Activated naive CD8-positive, alpha-beta T cell treated with anti-CD3 and anti-CD28 coated beads, Interleukin-2, amount 10 ng/mL, durations not matched to agents 7 days and 5 days (primary cell): ENCODE data around the gene MACROD2. TPM values are rescaled to one million over a fixed set of nuclear protein-coding genes. Genes with fewer than 3 reads are reported as not detected.
"Not testable (repeated sequence)": the region's sequence is repeated elsewhere in the genome, so short reads cannot be mapped to it uniquely, and the experiment has no call there.

Experiments
- ATAC-seq: fragments of 150-1000 bp; cut with Tn5 transposase; one replicate; pipeline ENCODE4 v1.10.0; 2021; ENCODE audit warnings: low read depth, moderate library complexity
- POLR2A ChIA-PET: fragments of 350-600 bp; sonication (Branson Sonifier 250); formaldehyde crosslinking; loops from one replicate; lab custom pipeline; 2021; ENCODE audit warnings: antibody characterized with exemption; lab: Charles Lee
- DNase-seq: peaks from one replicate; pipeline ENCODE4 v3.0.0; 2021
- H3K27ac Mint-ChIP-seq: one replicate; pipeline ENCODE4 v1.8.0; 2022; ENCODE audit warnings: mild to moderate bottlenecking, mixed read lengths
- H3K27me3 Mint-ChIP-seq: one replicate; pipeline ENCODE4 v1.8.0; 2022; ENCODE audit warnings: mild to moderate bottlenecking, moderate library complexity, mixed read lengths
- H3K36me3 Mint-ChIP-seq: one replicate; pipeline ENCODE4 v1.8.0; 2021; ENCODE audit warnings: mild to moderate bottlenecking, mixed read lengths
- H3K4me1 Mint-ChIP-seq: one replicate; pipeline ENCODE4 v1.8.0; 2021; ENCODE audit warnings: mixed read lengths
- H3K4me3 Mint-ChIP-seq: one replicate; pipeline ENCODE4 v1.8.0; 2022; ENCODE audit warnings: mild to moderate bottlenecking, moderate library complexity, mixed read lengths
- H3K9me3 Mint-ChIP-seq: one replicate; pipeline ENCODE4 v1.8.0; 2021; ENCODE audit warnings: mixed read lengths
- total RNA-seq, 2 experiments: library from RNA; stranded (reverse); gene quantifications; one replicate each; pipeline ENCODE4 v1.2.3, GENCODE V29; 2021

MACROD2 gene
- total RNA-seq, 2 experiments from 2014 or later: not detected

- Mint-ChIP-seq H3K4me3 (no peak overlapping the region), H3K36me3 (no peaks in the 10 kb centered on the region), H3K27me3 (no peaks in the 10 kb centered on the region), H3K27ac (no peak overlapping the region), H3K4me1 (peaks cover 7% of the 10 kb centered on the region), H3K9me3 (peaks cover 2% of the 10 kb centered on the region)
- no peak for ATAC-seq
- DNase-seq: no peak
- POLR2A ChIA-PET: no interaction called here
Observed at GRCh38 chr20:15166744-15167143, 1171.4 kb downstream of the MACROD2 start.

GRCh38 chr20:15171016-15171415, 1175.7 kb downstream of the MACROD2 start:
- Mint-ChIP-seq H3K27ac (no peak overlapping the region), H3K36me3 (no peaks in the 10 kb centered on the region), H3K4me1 (no peaks in the 10 kb centered on the region), H3K4me3 (no peak overlapping the region), H3K27me3 (no peaks in the 10 kb centered on the region), H3K9me3 (peaks cover 2% of the 10 kb centered on the region)
- POLR2A ChIA-PET: no interaction called here
- ATAC-seq (no peak), DNase-seq (no peak)

- POLR2A ChIA-PET: no interaction called here
- H3K36me3 Mint-ChIP-seq: no peaks in the 10 kb centered on the region
- H3K27me3 Mint-ChIP-seq: no peaks in the 10 kb centered on the region
- no peaks in the 10 kb centered on the region for H3K9me3 Mint-ChIP-seq
- DNase-seq: no peak
- H3K4me3 Mint-ChIP-seq: no peak overlapping the region
- no peak overlapping the region for H3K27ac Mint-ChIP-seq
- no peak for ATAC-seq
- H3K4me1 Mint-ChIP-seq: no peaks in the 10 kb centered on the region
Observed at GRCh38 chr20:15176929-15177328, 1181.6 kb downstream of the MACROD2 start.

GRCh38 chr20:15178581-15178980, 1183.3 kb downstream of the MACROD2 start:
- no peak for DNase-seq
- no peak overlapping the region for H3K27ac Mint-ChIP-seq
- no peak overlapping the region for H3K4me3 Mint-ChIP-seq
- no peaks in the 10 kb centered on the region for H3K27me3 Mint-ChIP-seq
- no peaks in the 10 kb centered on the region for H3K9me3 Mint-ChIP-seq
- no peaks in the 10 kb centered on the region for H3K36me3 Mint-ChIP-seq
- no peaks in the 10 kb centered on the region for H3K4me1 Mint-ChIP-seq
- POLR2A ChIA-PET: no interaction called here
- ATAC-seq: no peak

GRCh38 chr20:15179381-15179780, 1184.1 kb downstream of the MACROD2 start:
- no peak for ATAC-seq
- POLR2A ChIA-PET: no interaction called here
- Mint-ChIP-seq H3K36me3 (no peaks in the 10 kb centered on the region), H3K4me3 (no peak overlapping the region), H3K27ac (no peak overlapping the region), H3K27me3 (no peaks in the 10 kb centered on the region), H3K4me1 (no peaks in the 10 kb centered on the region), H3K9me3 (no peaks in the 10 kb centered on the region)
- no peak for DNase-seq

- H3K27ac Mint-ChIP-seq: no peak overlapping the region
- H3K4me3 Mint-ChIP-seq: no peak overlapping the region
- H3K4me1 Mint-ChIP-seq: no peaks in the 10 kb centered on the region
- H3K36me3 Mint-ChIP-seq: no peaks in the 10 kb centered on the region
- no peaks in the 10 kb centered on the region for H3K9me3 Mint-ChIP-seq
- no peaks in the 10 kb centered on the region for H3K27me3 Mint-ChIP-seq
- DNase-seq: no peak
- POLR2A ChIA-PET: no interaction called here
- no peak for ATAC-seq
Observed at GRCh38 chr20:15179781-15180180, 1184.5 kb downstream of the MACROD2 start.

- POLR2A ChIA-PET: no interaction called here
Observed at GRCh38 chr20:15185322-15185721, 1190.0 kb downstream of the MACROD2 start.

GRCh38 chr20:15185913-15186312, 1190.6 kb downstream of the MACROD2 start:
- Mint-ChIP-seq H3K27me3 (no peaks in the 10 kb centered on the region), H3K4me3 (no peak overlapping the region), H3K36me3 (no peaks in the 10 kb centered on the region), H3K27ac (no peak overlapping the region), H3K4me1 (no peaks in the 10 kb centered on the region), H3K9me3 (no peaks in the 10 kb centered on the region)
- ATAC-seq: no peak
- POLR2A ChIA-PET: no interaction called here
- DNase-seq: no peak

More at GRCh38 chr20:15185322-15185721, 1190.0 kb downstream of the MACROD2 start:
- ATAC-seq (no peak), DNase-seq (no peak)
- Mint-ChIP-seq H3K4me3 (no peak overlapping the region), H3K27ac (no peak overlapping the region), H3K27me3 (no peaks in the 10 kb centered on the region), H3K4me1 (no peaks in the 10 kb centered on the region), H3K9me3 (no peaks in the 10 kb centered on the region), H3K36me3 (no peaks in the 10 kb centered on the region)

- no peak overlapping the region for H3K27ac Mint-ChIP-seq
- POLR2A ChIA-PET: no interaction called here
- no peak overlapping the region for H3K4me3 Mint-ChIP-seq
- peaks cover 3% of the 10 kb centered on the region for H3K9me3 Mint-ChIP-seq
- no peaks in the 10 kb centered on the region for H3K4me1 Mint-ChIP-seq
- ATAC-seq: no peak
- H3K36me3 Mint-ChIP-seq: no peaks in the 10 kb centered on the region
- DNase-seq: no peak
- no peaks in the 10 kb centered on the region for H3K27me3 Mint-ChIP-seq
Observed at GRCh38 chr20:15187612-15188011, 1192.3 kb downstream of the MACROD2 start.

- H3K36me3 Mint-ChIP-seq: no peaks in the 10 kb centered on the region
- ATAC-seq (no peak), DNase-seq (no peak)
- H3K9me3 Mint-ChIP-seq: peaks cover 3% of the 10 kb centered on the region
- no peak overlapping the region for H3K27ac Mint-ChIP-seq
- H3K27me3 Mint-ChIP-seq: no peaks in the 10 kb centered on the region
- POLR2A ChIA-PET: no interaction called here
- no peaks in the 10 kb centered on the region for H3K4me1 Mint-ChIP-seq
- no peak overlapping the region for H3K4me3 Mint-ChIP-seq
Observed at GRCh38 chr20:15188415-15188814, 1193.1 kb downstream of the MACROD2 start.

GRCh38 chr20:15191082-15191723, 1195.9 kb downstream of the MACROD2 start:
- DNase-seq (no peak), ATAC-seq (no peak)
- Mint-ChIP-seq H3K36me3 (no peaks in the 10 kb centered on the region), H3K27ac (no peak overlapping the region), H3K9me3 (peaks cover 3% of the 10 kb centered on the region), H3K4me3 (no peak overlapping the region), H3K4me1 (no peaks in the 10 kb centered on the region), H3K27me3 (no peaks in the 10 kb centered on the region)
- POLR2A ChIA-PET: no interaction called here

- H3K27ac Mint-ChIP-seq: no peak overlapping the region
- no peak overlapping the region for H3K4me3 Mint-ChIP-seq
- DNase-seq (no peak), ATAC-seq (no peak)
- peaks cover 3% of the 10 kb centered on the region for H3K9me3 Mint-ChIP-seq
- no peaks in the 10 kb centered on the region for H3K4me1 Mint-ChIP-seq
- POLR2A ChIA-PET: no interaction called here
- H3K36me3 Mint-ChIP-seq: no peaks in the 10 kb centered on the region
- no peaks in the 10 kb centered on the region for H3K27me3 Mint-ChIP-seq
Observed at GRCh38 chr20:15195378-15195777, 1200.1 kb downstream of the MACROD2 start.

- peaks cover 3% of the 10 kb centered on the region for H3K9me3 Mint-ChIP-seq
- ATAC-seq: no peak
- H3K4me3 Mint-ChIP-seq: no peak overlapping the region
- POLR2A ChIA-PET: no interaction called here
- no peak for DNase-seq
- H3K36me3 Mint-ChIP-seq: no peaks in the 10 kb centered on the region
- no peak overlapping the region for H3K27ac Mint-ChIP-seq
- H3K27me3 Mint-ChIP-seq: no peaks in the 10 kb centered on the region
- no peaks in the 10 kb centered on the region for H3K4me1 Mint-ChIP-seq
Observed at GRCh38 chr20:15196547-15197255, 1201.4 kb downstream of the MACROD2 start.

GRCh38 chr20:15198017-15198416, 1202.7 kb downstream of the MACROD2 start:
- not testable (repeated sequence) for H3K4me1 Mint-ChIP-seq

More at GRCh38 chr20:15198017-15198416, 1202.7 kb downstream of the MACROD2 start:
- H3K27me3 Mint-ChIP-seq, ATAC-seq, H3K4me3 Mint-ChIP-seq, H3K9me3 Mint-ChIP-seq, H3K36me3 Mint-ChIP-seq, DNase-seq, H3K27ac Mint-ChIP-seq, POLR2A ChIA-PET: not testable (repeated sequence)
